ENCODE data around the gene PHF8.
A peak's percentile ranks its signal among the peaks of the same experiment; 100 is the strongest.

The PHF8 gene

DNA sequence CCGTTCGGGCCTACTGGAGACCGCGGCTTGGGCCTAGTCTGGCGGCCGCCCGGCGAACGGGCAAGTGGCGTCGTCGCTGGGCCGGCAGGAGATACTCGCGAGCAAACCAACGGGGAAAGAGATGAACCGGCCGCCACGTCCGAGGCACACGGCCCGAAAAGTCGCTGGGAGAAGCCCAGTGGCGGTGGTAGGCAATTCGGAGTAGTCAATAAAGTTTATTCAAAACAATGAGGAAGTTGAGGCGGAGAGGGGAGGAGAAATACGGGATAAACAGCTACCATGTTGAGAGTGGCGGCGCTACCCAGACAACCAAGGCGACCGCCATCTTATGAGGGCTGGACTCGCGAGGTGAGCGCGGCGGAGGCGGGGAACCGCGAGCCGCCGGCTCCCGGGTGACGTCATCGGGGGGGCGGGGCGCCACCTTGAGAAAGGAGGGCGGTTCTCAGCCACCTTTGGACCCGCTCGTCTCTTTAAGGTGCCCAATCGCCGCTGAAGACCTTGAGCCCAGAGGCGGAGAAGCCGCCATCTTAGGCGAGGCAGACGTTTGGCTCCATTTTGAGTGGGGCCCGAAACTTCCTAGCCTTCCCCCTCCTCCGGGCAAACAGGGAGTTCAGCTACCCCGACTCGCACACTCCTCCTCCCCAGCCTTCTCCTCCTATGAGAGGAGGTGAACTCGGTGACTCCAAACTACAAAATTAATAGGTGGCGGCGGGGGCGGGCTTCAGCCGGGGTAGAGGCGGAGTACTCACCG lies at the start of gene PHF8:
Gene PHF8 (minus strand): TSS at position 348 of the 751 bp plus-strand sequence. CDS start 1,745 bp downstream, outside the sequence.
- DNase-seq (ENCODE audit: low spot score), result peak; percentile 85
- TF ChIP-seq CTCF (IDR thresholded peaks at IDR 0.05; ENCODE audit: extremely low read depth, missing control alignments), result no peak

DNA sequence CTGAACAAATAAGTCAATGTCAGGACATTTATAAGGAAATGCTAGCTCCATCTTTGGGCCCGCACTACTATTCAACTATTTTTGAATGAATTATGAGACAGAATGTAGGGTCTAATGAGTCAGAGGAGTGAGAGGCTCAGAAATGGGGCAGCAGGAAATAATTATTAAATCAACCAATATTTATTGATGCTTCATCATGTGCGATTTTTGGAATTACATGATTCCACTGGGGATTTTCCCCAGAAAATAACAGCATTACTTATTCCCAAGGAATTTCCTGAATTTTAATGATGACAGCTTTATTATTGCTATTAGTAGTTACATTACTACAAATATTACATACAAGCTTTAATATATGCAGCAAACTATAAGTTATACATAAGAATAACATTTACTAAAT lies 49.3 kb upstream of the PHF8 start:
- no peak for DNase-seq (ENCODE audit: low spot score)
- no peak for TF ChIP-seq CTCF (IDR thresholded peaks at IDR 0.05; ENCODE audit: extremely low read depth, missing control alignments)

DNA sequence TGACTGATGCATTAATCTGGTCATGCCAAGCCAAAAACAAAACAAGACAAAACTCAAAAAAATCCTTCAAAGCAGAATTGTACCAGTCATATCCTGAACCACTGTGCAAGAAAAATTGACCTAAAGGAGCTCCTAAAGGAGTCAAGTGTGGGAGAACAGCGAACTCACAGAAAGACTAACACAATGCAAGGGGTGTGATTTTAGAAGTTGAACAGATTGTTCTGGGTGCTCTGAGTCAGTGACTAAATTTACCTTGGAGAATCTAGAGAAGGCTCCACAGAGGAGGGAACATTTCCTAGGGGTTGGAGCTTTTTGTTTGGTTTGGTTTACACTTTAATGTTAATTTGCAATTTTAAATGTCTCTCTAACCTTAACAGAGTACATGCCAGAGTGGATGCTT lies 48.9 kb upstream of the PHF8 start:
- no peak for DNase-seq (ENCODE audit: low spot score)

DNA sequence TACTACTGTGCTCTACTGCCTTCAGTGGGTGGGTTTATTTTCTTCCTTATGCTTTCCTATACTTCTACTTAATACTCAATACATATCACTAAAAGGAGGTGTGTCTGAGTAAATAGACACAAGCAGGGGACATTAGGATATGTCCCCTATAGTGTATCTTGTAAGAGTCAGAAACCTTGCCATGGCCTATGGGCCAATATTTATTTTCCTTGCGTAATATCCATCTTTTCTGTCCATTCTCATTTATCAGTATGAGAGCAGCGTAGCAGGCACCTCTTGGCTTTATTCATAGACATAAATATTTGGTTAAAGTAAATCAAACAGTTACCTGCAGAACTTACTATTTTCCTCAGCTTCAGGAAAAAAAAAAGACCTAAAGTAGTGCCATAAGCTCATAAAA lies 46.6 kb upstream of the PHF8 start:
- no peak for DNase-seq (ENCODE audit: low spot score)

More for the DNA sequence above, 48.9 kb upstream of the PHF8 start:
- no peak for TF ChIP-seq CTCF (IDR thresholded peaks at IDR 0.05; ENCODE audit: extremely low read depth, missing control alignments)

DNA sequence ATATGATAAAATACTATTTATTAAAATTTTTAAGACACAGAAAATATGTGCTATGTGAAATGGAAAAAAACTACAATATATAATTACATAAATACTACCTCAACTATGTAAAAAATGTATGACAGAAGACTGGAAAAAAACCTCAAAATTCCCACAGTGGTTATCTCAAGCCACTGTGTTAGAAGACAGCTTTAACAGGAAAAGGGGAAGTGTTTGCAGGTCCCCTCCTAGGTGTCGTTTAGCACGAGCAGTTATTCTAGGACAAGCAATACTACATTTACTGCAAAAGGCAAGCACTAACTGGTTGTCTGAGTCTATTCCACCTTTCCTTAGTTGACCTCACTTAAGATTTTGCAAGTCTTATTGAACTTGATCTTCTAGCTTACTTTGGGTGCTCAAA lies 44.9 kb upstream of the PHF8 start:
- DNase-seq (ENCODE audit: low spot score), result no peak
- TF ChIP-seq CTCF (IDR thresholded peaks at IDR 0.05; ENCODE audit: extremely low read depth, missing control alignments), result no peak

More for the DNA sequence above, 46.6 kb upstream of the PHF8 start:
- TF ChIP-seq CTCF (IDR thresholded peaks at IDR 0.05; ENCODE audit: extremely low read depth, missing control alignments), result no peak

DNA sequence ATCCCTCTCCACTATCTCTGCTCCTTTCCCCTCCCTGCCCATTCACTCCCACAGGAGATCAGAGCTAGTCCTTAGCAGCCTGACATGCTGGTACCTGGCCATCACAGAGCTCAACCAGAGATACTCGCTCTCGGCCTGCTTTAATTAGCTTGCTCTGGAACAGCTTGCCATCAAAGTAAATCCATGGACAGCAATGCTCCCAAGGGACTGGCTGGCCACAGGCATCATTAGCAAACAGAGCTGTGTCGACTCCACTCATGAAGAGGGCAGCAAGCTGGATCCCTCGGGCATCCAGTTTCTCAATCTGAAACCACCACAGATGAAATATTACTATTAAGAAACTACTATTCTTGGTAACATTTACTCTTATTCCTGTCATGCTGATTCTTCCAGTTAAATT lies 43.4 kb upstream of the PHF8 start:
- no peak for TF ChIP-seq CTCF (IDR thresholded peaks at IDR 0.05; ENCODE audit: extremely low read depth, missing control alignments)

DNA sequence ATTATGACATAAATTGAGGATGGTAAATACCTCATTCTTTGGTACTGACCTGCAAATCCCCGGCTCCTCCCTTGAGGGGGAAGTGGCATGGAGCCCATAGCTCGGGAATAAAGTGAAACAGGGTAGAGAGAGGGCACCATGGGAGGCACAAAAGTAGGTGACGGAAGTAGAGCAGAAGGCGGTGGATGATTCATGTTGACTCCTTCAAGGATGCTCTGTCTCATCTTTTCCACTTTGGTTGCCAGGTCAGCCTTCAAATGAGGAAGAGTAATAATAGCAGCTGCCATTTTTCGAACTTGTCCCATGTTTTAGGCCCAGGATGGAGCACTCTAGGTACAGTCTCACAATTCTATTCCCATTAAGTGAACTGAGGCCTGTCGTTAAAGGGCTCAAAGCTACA lies 41.4 kb upstream of the PHF8 start:
- TF ChIP-seq CTCF (IDR thresholded peaks at IDR 0.05; ENCODE audit: extremely low read depth, missing control alignments), result no peak
- DNase-seq (ENCODE audit: low spot score), result no peak

More for the DNA sequence above, 43.4 kb upstream of the PHF8 start:
- no peak for DNase-seq (ENCODE audit: low spot score)

Data from GM20000 (cell line).